ENCODE measurements around the gene FOCAD.
"Not testable (repeated sequence)": the region's sequence is repeated elsewhere in the genome, so short reads cannot be mapped to it uniquely, and the experiment has no call there.

FOCAD gene, protein sequence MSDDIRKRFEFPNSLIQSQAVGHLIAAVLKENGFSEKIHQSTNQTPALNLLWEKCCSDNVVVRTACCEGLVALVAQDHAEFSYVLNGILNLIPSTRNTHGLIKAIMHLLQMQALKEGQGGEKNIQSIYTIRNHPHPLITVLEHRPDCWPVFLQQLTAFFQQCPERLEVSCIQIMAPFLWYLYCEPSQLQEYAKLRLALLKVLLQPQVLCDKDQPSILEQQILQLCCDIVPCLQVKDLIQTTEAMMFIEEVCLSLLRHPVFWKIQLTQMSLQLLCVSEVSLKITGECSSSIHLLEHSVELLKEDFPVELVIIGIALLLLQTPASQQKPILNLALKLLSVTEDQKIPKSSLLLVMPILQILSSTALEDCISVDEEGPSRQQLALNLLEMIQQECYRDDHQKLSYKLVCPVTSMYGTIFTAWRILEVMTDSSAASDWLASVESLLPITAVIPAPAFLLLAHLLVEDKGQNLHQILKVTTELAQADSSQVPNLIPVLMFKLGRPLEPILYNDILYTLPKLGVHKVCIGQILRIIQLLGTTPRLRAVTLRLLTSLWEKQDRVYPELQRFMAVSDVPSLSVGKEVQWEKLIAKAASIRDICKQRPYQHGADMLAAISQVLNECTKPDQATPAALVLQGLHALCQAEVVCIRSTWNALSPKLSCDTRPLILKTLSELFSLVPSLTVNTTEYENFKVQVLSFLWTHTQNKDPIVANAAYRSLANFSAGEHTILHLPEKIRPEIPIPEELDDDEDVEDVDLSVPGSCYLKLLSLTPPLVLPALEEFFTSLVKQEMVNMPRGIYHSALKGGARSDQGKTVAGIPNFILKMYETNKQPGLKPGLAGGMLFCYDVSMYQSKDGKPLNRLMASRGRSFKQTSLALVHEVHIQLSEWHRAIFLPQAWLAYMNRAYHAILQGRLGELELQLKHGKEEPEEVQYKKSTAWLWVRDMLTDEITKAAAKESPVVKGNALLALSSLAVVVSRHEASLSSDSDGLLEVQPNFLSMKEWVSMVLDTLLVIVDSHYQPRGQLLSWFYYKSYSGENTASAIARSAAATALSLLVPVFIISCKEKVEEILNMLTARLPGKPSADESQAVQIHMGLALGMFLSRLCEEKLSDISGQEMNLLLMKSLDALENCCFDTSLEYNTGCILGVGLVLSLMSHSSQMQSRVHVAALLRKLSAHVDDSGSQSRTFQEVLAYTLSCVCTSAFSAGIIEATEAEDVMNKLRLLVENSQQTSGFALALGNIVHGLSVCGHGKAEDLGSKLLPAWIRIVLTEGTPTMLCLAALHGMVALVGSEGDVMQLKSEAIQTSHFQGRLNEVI (N-terminal part only)

DNA sequence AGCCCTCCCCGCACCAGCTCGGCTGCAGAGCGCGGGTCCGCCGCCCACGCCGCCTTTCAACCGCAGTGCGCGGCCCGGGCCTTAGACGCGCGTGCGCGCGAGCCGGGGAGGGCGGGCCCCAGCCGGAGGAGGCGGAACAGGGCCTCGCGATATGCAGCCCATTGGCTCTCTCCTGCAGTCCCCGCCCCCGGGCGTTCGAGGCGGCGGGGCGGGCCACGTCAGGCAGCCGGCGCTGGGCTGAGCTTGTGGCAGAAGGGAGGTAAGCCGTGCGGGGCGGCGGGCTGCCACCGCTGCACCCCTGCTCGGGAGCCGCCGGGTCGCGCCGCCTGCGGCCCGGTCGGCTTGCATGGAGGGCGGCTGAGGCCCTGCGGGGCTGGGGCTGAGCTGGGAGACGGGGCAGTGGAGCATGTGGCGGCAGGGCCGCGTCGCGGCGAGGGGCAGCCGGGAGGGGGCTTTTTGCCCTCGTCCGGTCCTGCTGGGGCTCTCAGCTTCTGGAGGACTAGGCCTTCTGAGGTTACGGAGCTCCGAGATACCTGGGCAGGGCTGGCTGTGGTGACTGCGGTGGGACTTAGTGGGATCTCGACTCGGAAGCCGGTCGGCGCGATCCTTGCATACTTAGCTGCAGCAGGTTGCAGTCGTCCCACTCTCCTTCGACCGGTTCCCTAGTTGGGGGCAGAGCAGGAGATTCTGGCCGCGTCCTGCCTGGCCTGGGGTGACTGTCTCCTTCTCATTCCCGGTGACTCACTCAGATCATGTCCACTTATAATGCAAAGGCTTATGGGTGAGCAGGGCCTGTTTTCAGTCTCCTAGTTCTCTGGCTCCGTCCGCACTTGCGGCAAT lies at the start of gene FOCAD:
TSS of gene FOCAD (plus strand) at position 225 of the 840 bp plus-strand sequence. CDS start 31,095 bp downstream, outside the sequence.
- peak; percentile 98 for DNase-seq (ENCODE audit: low spot score)

DNA sequence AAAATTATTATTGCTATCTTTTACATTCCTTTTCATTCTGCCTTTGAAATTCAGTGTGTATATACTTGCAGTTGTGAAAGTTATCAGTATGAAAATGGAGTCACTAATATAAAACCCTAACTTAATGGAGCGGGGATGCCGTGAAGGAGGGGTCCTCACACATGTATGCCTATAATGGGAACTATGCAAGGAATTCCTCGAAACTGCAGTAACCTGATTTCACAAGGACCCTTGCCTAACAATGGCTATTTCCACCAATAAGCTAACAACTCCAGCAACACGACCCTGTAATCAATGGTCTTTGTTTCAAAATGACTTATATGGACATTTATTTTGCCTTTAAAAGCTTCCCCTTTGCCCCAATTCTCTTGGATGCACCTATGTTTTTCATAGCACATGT lies 49.2 kb upstream of the FOCAD start:
- no peak for DNase-seq (ENCODE audit: low spot score)

DNA sequence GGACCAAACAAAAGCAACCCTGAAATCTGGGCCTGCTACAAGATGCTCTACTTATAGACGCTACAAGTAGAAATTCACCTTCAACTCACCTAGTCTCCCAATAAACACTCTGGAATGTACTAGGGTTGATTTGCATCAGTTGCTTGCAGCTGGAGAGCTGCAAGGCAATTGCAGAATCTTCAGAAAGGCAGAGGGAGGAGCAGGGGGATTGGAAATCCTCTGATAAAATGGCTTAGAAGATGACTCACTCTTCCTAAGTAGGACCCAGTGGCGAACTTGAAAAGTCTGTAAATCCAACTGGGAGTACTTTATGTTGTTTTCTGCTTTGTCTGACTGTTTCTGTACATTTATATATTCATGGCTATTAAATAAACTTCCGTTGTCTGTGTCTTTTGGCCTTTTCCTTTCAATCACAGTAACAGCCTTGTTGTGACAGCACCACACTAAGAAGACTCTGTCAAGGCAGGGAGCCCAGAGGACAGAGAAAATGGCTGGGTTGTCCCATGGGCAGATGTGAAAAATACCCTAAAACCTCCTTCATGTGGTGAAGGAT lies 47.1 kb upstream of the FOCAD start:
- DNase-seq (ENCODE audit: low spot score), result no peak

DNA sequence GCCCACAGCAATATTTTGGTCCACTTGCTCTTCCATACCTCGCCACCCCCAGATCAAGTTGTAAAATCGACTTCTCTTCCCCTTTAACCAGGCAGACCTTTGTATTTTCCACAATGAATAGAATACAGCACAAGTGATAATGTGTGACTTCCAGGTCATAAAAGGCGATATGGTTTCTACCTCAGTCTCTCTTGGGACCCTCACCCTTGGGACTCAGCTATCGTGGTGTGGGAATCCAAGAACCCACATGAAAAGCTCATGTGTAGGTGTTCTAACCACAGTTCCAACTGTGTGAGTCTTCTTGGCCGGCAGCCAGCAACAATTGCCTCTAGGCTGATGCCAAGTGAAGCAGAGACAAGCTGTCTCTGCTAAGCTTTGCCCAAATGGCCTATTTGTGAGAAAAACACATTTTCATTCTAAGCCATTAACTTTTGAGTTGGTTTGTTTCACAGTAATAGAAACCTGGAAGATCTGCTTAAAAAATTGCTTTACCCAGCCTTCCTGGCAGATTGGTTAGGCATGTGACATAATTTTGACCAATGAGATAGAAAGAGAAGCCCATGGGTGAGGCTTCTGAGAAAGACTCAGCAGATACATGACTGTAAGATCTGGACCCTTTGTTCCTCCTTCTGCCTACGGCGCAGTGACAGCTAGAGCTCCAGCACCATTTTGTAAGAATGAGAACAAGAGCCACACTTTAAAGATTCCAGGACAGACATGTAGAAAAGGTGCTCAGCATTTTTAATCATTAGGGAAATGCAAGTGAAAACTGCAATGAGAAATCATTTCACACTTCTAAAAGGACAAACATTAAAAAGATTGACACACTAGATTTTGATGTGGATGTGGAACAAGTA lies 43.5 kb upstream of the FOCAD start:
- DNase-seq (ENCODE audit: low spot score), result peak; percentile 66

DNA sequence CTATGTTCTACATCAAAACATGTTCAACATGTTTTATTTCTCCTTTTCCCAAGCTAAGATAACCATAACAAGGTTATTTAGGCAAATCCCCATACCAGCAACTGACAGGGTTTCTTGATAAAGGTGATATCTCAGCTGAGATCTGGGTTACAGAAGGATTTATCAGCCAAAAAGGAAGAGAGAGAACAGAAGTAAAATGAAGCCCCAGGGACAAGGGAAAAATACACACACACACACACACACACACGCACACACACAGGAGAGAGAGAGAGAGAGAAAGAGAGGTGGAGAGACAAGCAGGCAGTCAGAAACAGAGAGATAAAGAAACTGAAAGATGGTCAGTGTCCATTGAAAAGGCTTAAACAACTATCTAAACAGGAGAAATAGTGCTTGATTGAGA lies 42.0 kb upstream of the FOCAD start:
- no peak for DNase-seq (ENCODE audit: low spot score)

DNA sequence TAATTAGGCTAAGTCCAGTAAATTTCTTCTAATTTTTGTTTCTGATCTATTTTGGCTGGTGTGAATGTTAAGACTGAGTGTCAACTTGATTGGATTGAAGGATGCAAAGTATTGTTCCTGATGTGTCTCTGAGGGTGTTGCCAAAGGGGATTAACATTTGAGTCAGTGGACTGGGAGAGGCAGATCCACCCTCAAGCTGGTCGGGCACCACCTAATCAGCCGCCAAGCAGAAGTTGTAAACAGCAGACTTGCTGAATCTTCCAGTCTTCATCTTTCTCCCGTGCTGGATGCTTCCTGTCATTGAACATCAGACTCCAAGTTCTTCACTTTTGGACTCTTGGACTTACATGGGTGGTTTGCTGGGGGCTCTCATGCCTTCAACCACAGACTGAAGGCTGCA lies 40.4 kb upstream of the FOCAD start:
- DNase-seq (ENCODE audit: low spot score), result no peak

DNA sequence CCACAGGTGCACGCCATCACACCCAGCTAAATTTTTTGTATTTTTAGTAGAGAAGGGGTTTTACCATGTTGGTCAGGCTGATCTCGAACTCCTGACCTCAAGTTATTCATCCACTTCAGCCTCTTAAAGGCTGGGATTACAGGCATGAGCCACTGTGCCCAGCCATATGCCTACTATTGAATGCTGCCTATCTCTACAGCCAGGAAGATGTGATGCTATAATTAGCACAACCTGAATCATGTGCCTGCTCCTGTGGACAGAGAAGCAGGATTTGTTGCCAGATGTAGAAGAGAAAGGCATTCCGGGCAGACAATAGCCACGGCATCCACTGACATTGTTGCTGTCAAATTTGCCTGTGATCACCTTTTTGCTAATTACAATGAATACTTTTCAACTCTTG lies 37.4 kb upstream of the FOCAD start:
- DNase-seq (ENCODE audit: low spot score), result no peak

DNA sequence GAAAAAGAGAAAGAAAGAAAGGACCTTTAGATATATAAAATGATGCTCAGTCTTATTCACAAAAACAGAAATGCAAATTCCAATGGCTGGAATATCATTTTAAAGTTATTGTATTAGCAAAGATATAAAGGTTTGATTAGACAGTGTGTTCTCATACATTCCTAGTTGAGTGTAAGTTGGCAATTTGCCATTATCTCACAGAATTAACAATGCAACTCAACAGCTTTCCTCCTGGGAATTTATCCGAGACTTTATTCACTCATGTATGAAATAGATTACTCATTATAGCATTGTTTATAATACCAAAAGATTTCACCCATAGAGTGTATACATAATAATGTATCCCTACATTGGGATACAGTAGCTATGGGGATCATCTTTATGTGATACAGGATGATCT lies 34.7 kb upstream of the FOCAD start:
- no peak for DNase-seq (ENCODE audit: low spot score)

DNA sequence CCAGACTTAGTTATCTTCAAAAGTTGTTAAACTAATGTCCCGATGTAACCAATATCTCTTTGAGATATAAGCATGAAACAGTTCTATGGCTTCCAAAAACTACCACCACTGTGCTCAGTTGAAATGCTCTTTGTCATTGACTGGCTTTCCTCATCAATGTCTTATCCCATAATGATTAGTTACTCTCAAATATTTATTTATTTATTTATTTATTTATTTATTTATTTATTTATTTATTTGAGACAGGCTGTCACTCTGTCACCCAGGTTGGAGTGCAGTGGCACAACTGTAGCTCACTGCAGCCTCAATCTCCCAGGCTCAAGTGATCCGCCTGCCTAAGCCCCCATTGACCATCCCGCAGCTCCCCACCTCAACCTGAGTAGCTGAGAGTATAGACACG lies 33.7 kb upstream of the FOCAD start:
- DNase-seq (ENCODE audit: low spot score), result no peak

DNA sequence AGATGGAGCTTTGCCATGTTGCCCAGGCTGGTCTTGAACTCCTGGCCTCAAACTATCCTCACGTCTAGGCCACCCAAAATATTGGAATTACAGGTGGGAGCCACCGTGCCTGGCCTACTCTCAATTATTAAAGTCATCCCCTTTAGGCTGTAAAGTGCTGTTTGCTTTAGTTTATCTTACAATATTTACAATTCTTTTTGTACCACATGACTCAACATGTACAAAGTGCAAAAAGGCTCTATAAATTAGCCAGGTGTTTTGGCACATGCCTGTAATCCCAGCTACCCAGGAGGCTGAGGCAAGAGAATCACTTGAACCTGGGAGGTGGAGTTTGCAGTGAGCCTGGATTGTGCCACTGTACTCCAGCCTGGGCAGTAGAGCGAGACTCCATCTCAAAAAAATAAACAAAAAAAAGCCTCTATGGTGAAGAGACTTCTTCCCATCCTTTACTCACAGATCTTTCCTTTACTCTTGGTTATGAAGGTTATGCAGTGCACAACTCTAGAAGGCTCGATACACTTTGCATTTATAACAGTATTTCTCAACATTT lies 33.2 kb upstream of the FOCAD start:
- DNase-seq (ENCODE audit: low spot score), result no peak

DNA sequence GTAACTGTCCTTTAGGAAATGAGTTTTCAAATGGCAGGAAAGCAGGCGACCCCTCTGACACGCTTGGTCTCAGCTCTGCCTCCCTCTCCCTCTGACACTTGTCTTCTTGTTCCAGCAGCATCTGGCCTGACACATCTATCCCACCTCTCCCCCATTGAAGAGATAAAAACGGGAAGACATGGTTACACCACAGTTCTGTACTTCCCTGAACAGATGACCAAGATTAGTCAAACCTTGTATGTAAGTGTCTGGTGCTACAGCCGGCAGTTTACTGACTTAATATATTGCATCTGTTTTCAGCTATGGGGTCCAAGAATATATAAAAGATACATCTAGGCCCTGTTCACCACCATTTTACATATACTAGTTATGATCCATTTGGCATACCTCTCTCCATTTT lies 32.1 kb upstream of the FOCAD start:
- no peak for DNase-seq (ENCODE audit: low spot score)

DNA sequence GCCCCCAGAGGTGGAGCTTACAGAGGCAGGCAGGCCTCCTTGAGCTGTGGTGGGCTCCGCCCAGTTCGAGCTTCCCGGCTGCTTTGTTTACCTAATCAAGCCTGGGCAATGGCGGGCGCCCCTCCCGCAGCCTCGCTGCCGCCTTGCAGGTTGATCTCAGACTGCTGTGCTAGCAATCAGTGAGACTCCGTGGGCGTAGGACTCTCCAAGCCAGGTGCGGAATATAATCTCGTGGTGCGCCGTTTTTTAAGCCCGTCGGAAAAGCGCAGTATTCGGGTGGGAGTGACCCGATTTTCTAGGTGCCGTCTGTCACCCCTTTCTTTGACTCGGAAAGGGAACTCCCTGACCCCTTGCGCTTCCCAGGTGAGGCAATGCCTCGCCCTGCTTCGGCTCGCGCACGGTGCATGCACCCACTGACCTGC lies 25.8 kb upstream of the FOCAD start:
- DNase-seq (ENCODE audit: low spot score), result not testable (repeated sequence)

DNA sequence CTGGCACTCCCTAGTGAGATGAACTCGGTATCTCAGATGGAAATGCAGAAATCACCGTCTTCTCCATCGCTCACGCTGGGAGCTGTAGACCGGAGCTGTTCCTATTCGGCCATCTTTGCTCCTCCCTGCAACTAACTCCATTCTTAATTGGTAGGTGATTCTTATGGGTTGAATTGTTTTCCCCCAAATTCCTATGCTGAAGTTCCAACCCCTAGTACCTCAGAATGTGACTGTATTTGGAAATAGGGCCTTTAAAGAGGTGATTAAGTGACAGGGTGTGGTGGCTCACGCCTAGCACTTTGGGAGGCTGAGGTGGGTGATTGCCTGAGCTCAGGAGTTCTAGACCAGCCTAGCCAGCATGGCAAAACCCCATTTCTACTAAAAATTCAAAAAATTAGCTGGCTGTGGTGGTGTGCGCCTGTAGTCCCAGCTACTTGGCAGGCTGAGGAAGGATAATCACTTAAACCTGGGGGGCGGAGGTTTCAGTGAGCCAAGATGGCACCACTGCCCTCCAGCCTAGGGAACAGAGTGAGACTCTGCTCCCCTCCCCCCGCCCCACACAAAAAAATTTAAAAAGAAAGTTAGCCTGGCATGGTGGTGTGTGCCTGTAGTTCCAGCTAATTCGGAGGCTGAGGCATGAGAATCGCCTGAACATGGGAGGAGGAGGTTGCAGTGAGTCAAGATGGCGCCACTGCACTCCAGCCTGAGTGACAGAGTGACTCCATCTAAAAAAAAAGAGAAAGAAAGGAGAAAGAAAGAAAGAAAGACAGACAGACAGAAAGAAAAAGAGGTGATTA lies 25.2 kb upstream of the FOCAD start:
- no peak for DNase-seq (ENCODE audit: low spot score)

DNA sequence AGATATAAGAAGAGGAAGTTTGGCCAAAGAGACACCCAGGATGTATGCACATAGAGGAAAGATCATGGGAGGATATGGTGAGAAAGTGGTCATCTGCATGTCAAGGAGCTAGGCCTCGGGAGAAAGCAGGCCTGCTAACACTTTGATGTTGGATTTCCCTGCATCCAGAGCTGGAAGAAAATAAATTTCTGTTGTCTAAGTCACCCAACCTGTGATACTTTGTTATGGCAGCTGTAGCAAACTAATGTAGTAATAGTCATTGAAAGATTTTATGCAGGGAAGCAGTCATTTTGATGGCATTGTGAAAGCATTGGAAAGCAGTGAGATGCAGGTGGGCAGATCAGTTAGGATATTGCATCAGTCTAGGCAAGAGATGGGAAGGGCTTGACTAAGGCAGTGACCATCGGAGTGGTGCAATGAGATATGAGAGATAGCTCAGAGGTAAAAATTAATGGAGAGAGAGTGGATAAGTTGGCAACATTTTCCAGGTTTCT lies 24.5 kb upstream of the FOCAD start:
- DNase-seq (ENCODE audit: low spot score), result no peak

DNA sequence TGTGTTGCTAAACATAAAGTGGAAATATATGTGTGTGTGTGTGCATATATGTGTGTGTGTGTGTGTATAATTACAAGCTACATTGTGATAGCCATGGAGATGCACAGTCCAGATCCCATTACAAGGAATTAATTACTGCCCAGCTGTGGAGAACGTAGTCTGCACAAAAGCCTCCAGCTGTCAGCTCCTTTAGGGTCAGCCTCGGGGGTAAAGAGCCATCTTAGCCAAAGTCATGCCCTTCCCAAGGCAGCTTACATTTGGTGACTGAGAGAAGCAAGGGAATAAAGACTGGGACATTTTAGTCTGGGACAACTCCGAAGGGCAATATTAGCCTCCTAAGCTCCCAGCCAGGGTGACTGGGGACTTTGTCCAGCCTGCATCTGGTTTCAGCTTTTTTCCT lies 21.9 kb upstream of the FOCAD start:
- DNase-seq (ENCODE audit: low spot score), result no peak

DNA sequence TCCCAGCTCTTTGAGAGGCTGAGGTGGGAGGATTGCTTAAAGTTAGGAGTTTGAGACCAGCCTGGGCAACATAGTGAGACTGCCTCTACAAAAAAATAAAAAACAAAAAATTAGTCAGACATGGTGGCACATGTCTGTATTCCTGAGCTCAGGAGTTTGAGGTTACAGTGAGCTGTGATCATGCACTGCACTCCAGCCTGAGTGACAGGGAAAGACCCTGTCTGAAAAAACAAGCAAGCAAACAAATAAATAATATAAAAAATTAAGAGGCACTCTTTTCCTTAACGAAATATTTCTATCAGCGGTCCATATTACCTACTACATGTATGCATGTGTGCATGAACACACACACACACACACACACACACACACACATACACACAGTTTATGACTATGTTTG lies 20.9 kb upstream of the FOCAD start:
- no peak for DNase-seq (ENCODE audit: low spot score)

DNA sequence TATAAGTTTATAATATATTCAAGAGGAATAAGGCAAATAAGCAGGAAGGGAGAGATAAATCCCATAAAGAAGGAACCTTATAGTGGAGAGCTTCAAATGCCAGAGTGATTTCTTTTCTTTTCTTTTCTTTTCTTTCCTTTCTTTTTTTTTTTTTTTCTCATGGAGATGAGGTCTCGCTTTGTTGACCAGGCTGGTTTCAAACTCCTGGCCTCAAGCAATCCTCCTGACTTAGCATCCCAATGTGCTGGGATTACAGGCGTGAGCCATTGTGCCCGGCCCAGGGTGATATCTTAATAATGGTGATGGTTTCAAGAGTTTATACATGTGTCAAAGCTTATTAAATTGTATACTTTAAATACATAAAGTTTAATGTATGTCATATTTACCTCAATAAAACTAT lies 19.6 kb upstream of the FOCAD start:
- no peak for DNase-seq (ENCODE audit: low spot score)

DNA sequence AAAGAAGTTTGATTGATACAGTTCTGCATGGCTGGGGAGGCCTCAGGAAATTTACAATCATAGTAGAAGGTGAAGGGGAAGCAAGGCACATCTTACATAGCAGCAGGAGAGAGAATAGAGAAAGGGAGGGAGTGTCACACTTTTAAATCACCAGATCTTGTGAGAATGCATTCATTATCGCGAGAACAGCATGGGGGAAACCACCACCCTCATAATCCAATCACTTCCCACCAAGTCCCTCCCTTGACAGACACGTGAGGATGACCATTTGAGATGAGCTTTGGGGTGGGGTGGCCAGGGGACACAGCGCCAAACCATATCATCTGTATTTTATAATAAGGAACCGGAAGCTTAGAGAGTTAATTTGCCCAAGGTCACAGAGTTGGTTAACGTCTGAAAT lies 13.7 kb upstream of the FOCAD start:
- DNase-seq (ENCODE audit: low spot score), result no peak

DNA sequence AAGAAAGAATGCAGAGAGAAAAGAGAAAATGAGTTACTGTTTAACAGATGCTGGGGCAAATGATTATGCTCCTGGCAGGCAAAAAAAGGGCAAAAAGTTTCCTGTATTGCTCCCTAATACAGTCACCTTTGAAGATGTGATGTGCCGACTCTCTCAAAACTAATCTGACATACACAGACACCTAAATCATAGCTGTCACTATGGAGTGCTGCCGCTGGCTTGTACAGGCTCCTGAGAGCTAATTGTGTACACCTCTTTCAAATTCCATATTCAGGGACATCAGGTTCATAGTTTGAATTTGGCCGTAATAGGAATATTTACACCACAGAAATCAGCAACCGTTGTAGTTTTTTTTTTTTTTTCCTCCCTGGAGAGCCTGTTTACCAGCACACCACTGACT lies 12.4 kb upstream of the FOCAD start:
- DNase-seq (ENCODE audit: low spot score), result no peak
